ENCODE data around the gene PHACTR3.
A peak's percentile ranks its signal among the peaks of the same experiment; 100 is the strongest.

PHACTR3 gene

GRCh38 chr20:59752101-59752586, 147.8 kb downstream of the PHACTR3 start:
- peaks cover 60% of the 10 kb centered on the region for H3K27me3 ChIP-seq (ENCODE audit: insufficient read depth, low read length)
- H2AFZ ChIP-seq (ENCODE audit: low read length, unreplicated experiment): no peak overlapping the region
- H3K36me3 ChIP-seq (ENCODE audit: insufficient read depth, low read length): no peaks in the 10 kb centered on the region
- H3K79me2 ChIP-seq (ENCODE audit: control insufficient read depth, insufficient read depth, low read length, unreplicated experiment): no peaks in the 10 kb centered on the region
- H3K4me1 ChIP-seq (ENCODE audit: control insufficient read depth, insufficient read depth, low read length, unreplicated experiment): no peaks in the 10 kb centered on the region
- H3K27ac ChIP-seq (ENCODE audit: low read depth, low read length): no peak overlapping the region
- H3K4me3 ChIP-seq (ENCODE audit: low read depth, low read length): no peak overlapping the region

- no peak overlapping the region for H3K27ac ChIP-seq (ENCODE audit: low read depth, low read length)
- no peak overlapping the region for H2AFZ ChIP-seq (ENCODE audit: low read length, unreplicated experiment)
- no peaks in the 10 kb centered on the region for H3K36me3 ChIP-seq (ENCODE audit: insufficient read depth, low read length)
- no peaks in the 10 kb centered on the region for H3K4me1 ChIP-seq (ENCODE audit: control insufficient read depth, insufficient read depth, low read length, unreplicated experiment)
- H3K27me3 ChIP-seq (ENCODE audit: insufficient read depth, low read length): peaks cover 55% of the 10 kb centered on the region
- no peaks in the 10 kb centered on the region for H3K79me2 ChIP-seq (ENCODE audit: control insufficient read depth, insufficient read depth, low read length, unreplicated experiment)
- 0 out of 2 replicates have a peak overlapping the region, but pooled peaks have one; percentile 32 for H3K4me3 ChIP-seq (ENCODE audit: low read depth, low read length)
Measured at GRCh38 chr20:59752704-59753460, 148.5 kb downstream of the PHACTR3 start.

GRCh38 chr20:59753836-59754235, 149.5 kb downstream of the PHACTR3 start:
- Histone ChIP-seq H3K27me3 (ENCODE audit: insufficient read depth, low read length) (peaks cover 50% of the 10 kb centered on the region), H3K36me3 (ENCODE audit: insufficient read depth, low read length) (no peaks in the 10 kb centered on the region), H3K27ac (ENCODE audit: low read depth, low read length) (no peak overlapping the region), H3K79me2 (ENCODE audit: control insufficient read depth, insufficient read depth, low read length, unreplicated experiment) (no peaks in the 10 kb centered on the region), H2AFZ (ENCODE audit: low read length, unreplicated experiment) (no peak overlapping the region), H3K4me3 (ENCODE audit: low read depth, low read length) (no peak overlapping the region), H3K4me1 (ENCODE audit: control insufficient read depth, insufficient read depth, low read length, unreplicated experiment) (no peaks in the 10 kb centered on the region)

- no peaks in the 10 kb centered on the region for H3K4me1 ChIP-seq (ENCODE audit: control insufficient read depth, insufficient read depth, low read length, unreplicated experiment)
- no peak overlapping the region for H2AFZ ChIP-seq (ENCODE audit: low read length, unreplicated experiment)
- no peaks in the 10 kb centered on the region for H3K79me2 ChIP-seq (ENCODE audit: control insufficient read depth, insufficient read depth, low read length, unreplicated experiment)
- no peak overlapping the region for H3K4me3 ChIP-seq (ENCODE audit: low read depth, low read length)
- H3K27me3 ChIP-seq (ENCODE audit: insufficient read depth, low read length): peaks cover 50% of the 10 kb centered on the region
- no peak overlapping the region for H3K27ac ChIP-seq (ENCODE audit: low read depth, low read length)
- H3K36me3 ChIP-seq (ENCODE audit: insufficient read depth, low read length): no peaks in the 10 kb centered on the region
Measured at GRCh38 chr20:59754551-59754950, 150.2 kb downstream of the PHACTR3 start.

- no peak overlapping the region for H3K27ac ChIP-seq (ENCODE audit: low read depth, low read length)
- no peaks in the 10 kb centered on the region for H3K36me3 ChIP-seq (ENCODE audit: insufficient read depth, low read length)
- no peaks in the 10 kb centered on the region for H3K4me1 ChIP-seq (ENCODE audit: control insufficient read depth, insufficient read depth, low read length, unreplicated experiment)
- H3K79me2 ChIP-seq (ENCODE audit: control insufficient read depth, insufficient read depth, low read length, unreplicated experiment): no peaks in the 10 kb centered on the region
- no peak overlapping the region for H2AFZ ChIP-seq (ENCODE audit: low read length, unreplicated experiment)
- H3K4me3 ChIP-seq (ENCODE audit: low read depth, low read length): no peak overlapping the region
- peaks cover 36% of the 10 kb centered on the region for H3K27me3 ChIP-seq (ENCODE audit: insufficient read depth, low read length)
Measured at GRCh38 chr20:59756241-59756640, 151.9 kb downstream of the PHACTR3 start.

GRCh38 chr20:59764037-59764436, 159.7 kb downstream of the PHACTR3 start:
- no peaks in the 10 kb centered on the region for H3K4me1 ChIP-seq (ENCODE audit: control insufficient read depth, insufficient read depth, low read length, unreplicated experiment)
- H3K27me3 ChIP-seq (ENCODE audit: insufficient read depth, low read length): peaks cover 2% of the 10 kb centered on the region; the same call in 1 of the 2 replicates
- H3K4me3 ChIP-seq (ENCODE audit: low read depth, low read length): no peak overlapping the region
- no peak overlapping the region for H2AFZ ChIP-seq (ENCODE audit: low read length, unreplicated experiment)
- H3K36me3 ChIP-seq (ENCODE audit: insufficient read depth, low read length): no peaks in the 10 kb centered on the region
- no peak overlapping the region for H3K27ac ChIP-seq (ENCODE audit: low read depth, low read length)
- H3K79me2 ChIP-seq (ENCODE audit: control insufficient read depth, insufficient read depth, low read length, unreplicated experiment): no peaks in the 10 kb centered on the region

- Histone ChIP-seq H3K36me3 (ENCODE audit: insufficient read depth, low read length) (no peaks in the 10 kb centered on the region), H2AFZ (ENCODE audit: low read length, unreplicated experiment) (no peak overlapping the region), H3K4me1 (ENCODE audit: control insufficient read depth, insufficient read depth, low read length, unreplicated experiment) (no peaks in the 10 kb centered on the region), H3K27ac (ENCODE audit: low read depth, low read length) (no peak overlapping the region), H3K4me3 (ENCODE audit: low read depth, low read length) (no peak overlapping the region), H3K27me3 (ENCODE audit: insufficient read depth, low read length) (no peaks in the 10 kb centered on the region), H3K79me2 (ENCODE audit: control insufficient read depth, insufficient read depth, low read length, unreplicated experiment) (no peaks in the 10 kb centered on the region)
Measured at GRCh38 chr20:59765599-59766177, 161.3 kb downstream of the PHACTR3 start.

- no peak overlapping the region for H3K4me3 ChIP-seq (ENCODE audit: low read depth, low read length)
- no peaks in the 10 kb centered on the region for H3K4me1 ChIP-seq (ENCODE audit: control insufficient read depth, insufficient read depth, low read length, unreplicated experiment)
- no peak overlapping the region for H2AFZ ChIP-seq (ENCODE audit: low read length, unreplicated experiment)
- no peaks in the 10 kb centered on the region for H3K27me3 ChIP-seq (ENCODE audit: insufficient read depth, low read length)
- no peaks in the 10 kb centered on the region for H3K79me2 ChIP-seq (ENCODE audit: control insufficient read depth, insufficient read depth, low read length, unreplicated experiment)
- no peaks in the 10 kb centered on the region for H3K36me3 ChIP-seq (ENCODE audit: insufficient read depth, low read length)
- H3K27ac ChIP-seq (ENCODE audit: low read depth, low read length): no peak overlapping the region
Measured at GRCh38 chr20:59767656-59768055, 163.3 kb downstream of the PHACTR3 start.

- Histone ChIP-seq H3K36me3 (ENCODE audit: insufficient read depth, low read length) (no peaks in the 10 kb centered on the region), H3K4me1 (ENCODE audit: control insufficient read depth, insufficient read depth, low read length, unreplicated experiment) (no peaks in the 10 kb centered on the region), H2AFZ (ENCODE audit: low read length, unreplicated experiment) (no peak overlapping the region), H3K79me2 (ENCODE audit: control insufficient read depth, insufficient read depth, low read length, unreplicated experiment) (no peaks in the 10 kb centered on the region), H3K27me3 (ENCODE audit: insufficient read depth, low read length) (peaks cover 9% of the 10 kb centered on the region), H3K4me3 (ENCODE audit: low read depth, low read length) (no peak overlapping the region), H3K27ac (ENCODE audit: low read depth, low read length) (no peak overlapping the region)
Measured at GRCh38 chr20:59770270-59770669, 165.9 kb downstream of the PHACTR3 start.

- Histone ChIP-seq H2AFZ (ENCODE audit: low read length, unreplicated experiment) (no peak overlapping the region), H3K4me1 (ENCODE audit: control insufficient read depth, insufficient read depth, low read length, unreplicated experiment) (no peaks in the 10 kb centered on the region), H3K27me3 (ENCODE audit: insufficient read depth, low read length) (peaks cover 9% of the 10 kb centered on the region), H3K27ac (ENCODE audit: low read depth, low read length) (no peak overlapping the region), H3K36me3 (ENCODE audit: insufficient read depth, low read length) (no peaks in the 10 kb centered on the region), H3K4me3 (ENCODE audit: low read depth, low read length) (no peak overlapping the region), H3K79me2 (ENCODE audit: control insufficient read depth, insufficient read depth, low read length, unreplicated experiment) (no peaks in the 10 kb centered on the region)
Measured at GRCh38 chr20:59770851-59771250, 166.5 kb downstream of the PHACTR3 start.
